ENCODE results near the gene RBMX.
"Not testable (repeated sequence)": the region's sequence is repeated elsewhere in the genome, so short reads cannot be mapped to it uniquely, and the experiment has no call there.

Gene RBMX

DNA sequence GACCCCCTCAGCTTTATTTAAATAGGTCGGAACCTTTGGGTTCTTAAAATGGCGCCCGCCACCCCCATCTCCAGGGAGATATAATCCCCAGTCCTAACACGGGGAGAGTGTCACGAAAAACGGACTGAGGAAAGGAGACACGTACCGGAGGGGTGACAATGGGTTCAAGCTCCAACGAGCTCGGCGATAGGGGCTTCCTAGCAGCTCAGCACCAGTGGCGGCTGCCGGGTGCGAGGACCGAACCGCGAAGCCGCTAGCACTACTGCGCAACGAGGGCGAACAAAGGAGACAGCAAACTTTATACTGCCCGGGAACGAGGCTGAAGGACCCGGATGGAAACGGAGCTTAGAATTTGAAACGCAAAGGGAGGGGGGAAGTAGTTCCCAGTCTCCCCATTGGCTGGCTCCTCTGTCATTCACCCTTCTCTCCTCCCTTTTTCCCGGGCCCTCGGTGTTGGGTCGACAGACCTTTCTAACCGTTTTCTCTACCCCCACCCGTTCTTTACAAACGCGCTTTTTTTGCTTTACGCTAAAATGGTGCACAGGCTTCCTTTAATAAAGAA is at the start of gene RBMX:
TSS of gene RBMX (minus strand) at position 274 of the 562 bp plus-strand sequence. CDS start 1,298 bp downstream, outside the sequence.
- in situ Hi-C loops (cut with MboI; ENCODE audit: low sequenced_read_pairs), result no loop called here

DNA sequence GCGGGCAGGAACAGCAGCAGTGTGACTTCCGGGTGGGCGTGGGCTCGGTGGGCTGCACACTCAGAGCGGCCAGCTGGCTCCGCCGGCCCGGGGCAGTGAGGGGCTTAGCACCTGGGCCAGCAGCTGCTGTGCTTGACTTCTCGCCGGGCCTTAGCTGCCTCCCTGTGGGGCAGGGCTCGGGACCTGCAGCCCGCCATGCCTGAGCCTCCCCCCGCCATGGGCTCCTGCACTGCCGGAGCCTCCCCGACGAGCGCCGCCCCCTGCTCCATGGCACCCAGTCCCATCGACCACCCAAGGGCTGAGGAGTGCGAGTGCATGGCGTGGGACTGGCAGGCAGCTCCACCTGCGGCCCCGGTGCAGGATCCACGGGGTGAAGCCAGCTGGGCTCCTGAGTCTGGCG is 40.9 kb upstream of the RBMX start:
- in situ Hi-C loops (cut with MboI; ENCODE audit: low sequenced_read_pairs), result not testable (repeated sequence)

DNA sequence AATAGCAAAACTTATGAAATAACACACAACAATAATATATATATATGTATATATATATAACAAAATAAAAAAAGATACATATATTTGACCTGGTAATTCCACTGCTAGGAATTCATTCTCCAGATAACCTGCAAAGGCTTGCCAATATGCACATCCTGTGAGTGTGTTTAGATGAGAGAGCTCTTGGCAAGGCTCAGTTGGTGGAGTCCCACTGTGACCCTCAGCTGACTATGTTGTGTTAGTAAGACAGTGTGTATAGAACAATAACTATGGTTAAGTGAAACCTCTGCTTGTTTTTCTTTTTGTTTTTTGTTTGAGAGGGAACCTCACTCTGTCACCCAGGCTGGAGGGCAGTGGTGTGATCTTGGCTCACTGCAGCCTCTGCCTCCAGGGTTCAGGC is 39.5 kb upstream of the RBMX start:
- in situ Hi-C loops (cut with MboI; ENCODE audit: low sequenced_read_pairs), result no loop called here

DNA sequence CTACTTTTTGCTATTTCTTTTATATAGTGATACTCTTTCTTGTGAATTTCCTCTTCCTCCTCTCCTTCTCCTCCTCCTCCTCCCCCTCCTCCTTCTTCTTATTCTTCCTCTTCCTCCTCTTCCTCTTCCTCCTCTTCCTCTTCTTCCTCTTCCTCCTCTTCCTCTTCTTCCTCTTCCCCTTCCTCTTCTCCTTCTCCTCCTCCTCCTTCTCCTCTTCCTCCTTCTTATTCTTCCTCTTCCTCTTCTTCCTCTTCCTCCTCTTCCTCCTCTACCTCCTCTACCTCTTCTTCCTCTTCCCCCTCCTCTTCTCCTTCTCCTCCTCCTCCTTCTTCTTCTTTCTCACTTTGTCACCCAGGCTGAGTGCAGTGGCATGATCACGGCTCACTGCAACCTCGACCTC is 36.3 kb upstream of the RBMX start:
- in situ Hi-C loops (cut with MboI; ENCODE audit: low sequenced_read_pairs), result no loop called here

DNA sequence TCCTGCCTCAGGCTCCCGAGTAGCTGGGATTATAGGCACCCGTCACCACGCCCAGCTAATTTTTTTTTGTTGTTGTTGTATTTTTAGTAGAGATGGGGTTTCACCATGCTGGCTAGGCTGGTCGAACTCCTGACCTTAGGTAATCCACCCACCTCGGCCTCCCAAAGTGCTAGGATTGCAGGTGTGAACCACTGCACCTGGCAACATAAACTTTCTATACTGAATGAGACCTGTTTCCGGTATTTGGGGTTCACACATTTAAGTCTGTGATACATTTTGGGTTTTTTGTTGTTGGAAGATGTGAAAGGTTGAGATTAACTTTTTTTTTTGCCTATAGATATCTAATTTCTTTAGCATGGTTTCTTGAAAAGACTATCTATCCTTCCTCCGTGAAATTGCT is 31.1 kb upstream of the RBMX start:
- in situ Hi-C loops (cut with MboI; ENCODE audit: low sequenced_read_pairs), result not testable (repeated sequence)

DNA sequence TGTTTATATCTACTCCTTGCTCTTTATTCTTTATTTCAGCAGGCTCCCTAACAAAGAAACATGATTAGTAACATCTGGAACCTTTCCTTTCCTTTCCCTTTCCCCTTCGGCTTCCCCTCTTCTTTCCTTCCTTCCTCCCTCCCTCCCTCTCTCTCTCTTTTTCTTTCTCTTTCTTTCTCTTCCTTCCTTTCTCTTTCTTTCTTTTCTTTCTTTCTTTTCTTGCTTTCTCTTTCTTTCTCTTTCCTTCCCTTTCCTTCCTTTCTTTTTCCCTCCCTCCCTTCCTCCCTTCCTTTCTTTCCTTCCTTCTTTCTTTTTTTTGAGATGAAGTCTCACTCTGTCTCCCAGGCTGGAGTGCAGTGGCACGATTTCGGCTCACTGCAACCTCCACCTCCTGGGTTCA is 30.7 kb upstream of the RBMX start:
- in situ Hi-C loops (cut with MboI; ENCODE audit: low sequenced_read_pairs), result no loop called here

DNA sequence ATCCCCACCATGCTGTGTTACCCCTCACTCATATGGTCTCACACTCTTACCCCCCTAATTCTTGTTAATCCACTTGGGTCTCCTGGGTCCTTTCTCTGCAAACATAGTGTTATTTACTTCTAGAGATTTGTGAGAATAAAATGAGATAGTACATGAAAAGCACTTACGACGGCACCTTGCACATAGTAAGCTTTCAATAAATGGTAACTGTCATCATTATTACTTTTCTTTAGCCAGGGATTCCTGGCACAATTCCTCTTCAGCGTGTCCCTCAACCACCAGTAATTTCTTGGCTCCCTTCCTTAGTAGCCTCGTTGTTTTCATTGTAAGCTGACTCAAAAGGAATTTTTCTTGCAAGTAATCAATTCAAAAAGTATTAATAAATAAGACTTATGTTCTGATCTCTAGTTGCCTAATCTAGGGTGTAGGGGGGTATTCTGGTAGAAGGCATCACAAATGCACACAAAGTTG is 30.1 kb upstream of the RBMX start:
- in situ Hi-C loops (cut with MboI; ENCODE audit: low sequenced_read_pairs), result no loop called here

DNA sequence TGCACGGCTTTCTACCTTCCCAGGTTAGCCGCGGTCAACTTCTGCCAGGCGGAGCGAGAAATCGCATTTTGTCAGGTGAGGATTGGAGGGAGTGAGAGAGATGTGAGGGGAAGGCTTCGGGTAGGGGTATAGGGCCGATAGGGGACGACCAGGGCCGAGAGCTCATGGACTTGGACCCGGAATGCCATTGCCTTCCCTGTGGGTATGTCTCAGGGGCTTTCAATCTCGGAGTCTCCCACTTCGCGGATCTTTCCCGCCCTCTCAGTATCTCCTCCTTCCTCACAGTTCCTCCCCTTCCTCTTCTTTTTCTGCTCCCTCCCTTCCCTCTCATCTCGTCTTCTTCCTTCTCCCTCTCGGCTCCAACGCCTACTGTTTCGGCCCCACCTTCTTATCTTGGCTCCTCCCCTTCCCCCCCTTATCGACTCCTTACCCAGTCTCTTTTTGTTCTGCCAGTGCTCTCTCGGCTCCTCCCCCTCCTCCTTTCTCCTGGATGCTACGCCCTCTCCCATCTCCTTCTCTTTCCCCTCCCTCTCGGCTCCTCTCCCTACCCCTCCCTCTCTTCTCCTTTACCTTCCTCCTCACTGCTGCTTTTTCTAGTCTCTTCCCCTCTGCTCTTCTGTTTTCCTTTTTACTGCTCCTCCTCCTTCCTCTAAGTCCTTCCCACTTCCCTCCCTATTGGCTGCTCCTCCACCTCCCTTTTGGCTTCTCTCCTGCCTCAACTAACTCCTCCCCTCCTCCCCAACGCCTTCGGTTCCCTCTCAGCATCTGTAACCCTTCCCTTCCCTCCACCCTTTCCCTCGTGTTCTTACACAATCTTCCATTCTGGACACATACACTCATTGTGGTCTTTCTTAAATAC is 29.4 kb upstream of the RBMX start:
- in situ Hi-C loops (cut with MboI; ENCODE audit: low sequenced_read_pairs), result no loop called here

DNA sequence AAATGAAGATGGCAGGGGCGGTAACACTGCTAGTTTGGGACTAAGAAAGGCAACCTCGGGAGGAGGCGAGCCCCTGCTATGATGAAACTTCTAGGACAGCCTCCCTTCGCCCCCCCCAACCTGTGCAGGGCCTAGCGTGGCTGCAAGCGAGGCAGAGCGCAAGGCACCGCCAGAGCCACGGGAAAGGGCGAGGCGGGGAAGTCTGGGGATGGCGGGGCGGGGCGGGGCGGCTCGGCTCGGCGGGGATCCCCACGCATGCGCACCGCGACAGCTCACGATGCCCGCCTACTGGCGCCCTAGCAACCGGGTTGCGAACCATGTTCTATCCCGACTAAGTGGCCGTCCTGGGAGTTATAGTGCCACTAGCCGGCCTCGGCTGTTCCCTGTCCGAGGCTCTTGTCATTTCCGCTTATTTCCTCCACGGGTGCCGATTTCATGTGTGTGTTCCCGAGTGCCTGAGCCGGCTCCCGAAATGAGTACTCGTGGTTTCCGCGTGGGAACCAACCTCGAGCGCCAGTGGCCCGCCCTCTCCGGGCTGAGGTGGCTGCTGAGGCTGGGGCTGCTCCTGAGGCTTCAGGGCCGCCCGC is 28.7 kb upstream of the RBMX start:
- in situ Hi-C loops (cut with MboI; ENCODE audit: low sequenced_read_pairs), result no loop called here

DNA sequence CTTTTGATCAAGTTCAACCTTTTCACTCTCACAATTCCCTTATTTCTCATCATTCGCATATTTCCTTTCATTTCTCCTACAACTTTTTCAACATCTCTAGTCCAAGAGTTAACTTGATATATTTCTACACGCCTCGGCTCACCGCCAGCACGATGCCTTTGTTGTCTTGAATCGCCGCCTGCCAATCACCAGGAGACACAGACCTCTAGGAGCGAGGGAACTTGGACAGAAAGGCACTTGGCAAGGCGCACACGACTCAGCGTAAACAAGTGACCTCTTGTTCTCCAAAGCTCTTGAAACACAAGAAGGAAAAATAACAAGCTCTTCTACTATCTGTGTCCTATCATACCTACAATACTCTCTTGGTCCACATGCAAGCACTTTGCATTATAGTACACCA is 27.1 kb upstream of the RBMX start:
- in situ Hi-C loops (cut with MboI; ENCODE audit: low sequenced_read_pairs), result no loop called here

DNA sequence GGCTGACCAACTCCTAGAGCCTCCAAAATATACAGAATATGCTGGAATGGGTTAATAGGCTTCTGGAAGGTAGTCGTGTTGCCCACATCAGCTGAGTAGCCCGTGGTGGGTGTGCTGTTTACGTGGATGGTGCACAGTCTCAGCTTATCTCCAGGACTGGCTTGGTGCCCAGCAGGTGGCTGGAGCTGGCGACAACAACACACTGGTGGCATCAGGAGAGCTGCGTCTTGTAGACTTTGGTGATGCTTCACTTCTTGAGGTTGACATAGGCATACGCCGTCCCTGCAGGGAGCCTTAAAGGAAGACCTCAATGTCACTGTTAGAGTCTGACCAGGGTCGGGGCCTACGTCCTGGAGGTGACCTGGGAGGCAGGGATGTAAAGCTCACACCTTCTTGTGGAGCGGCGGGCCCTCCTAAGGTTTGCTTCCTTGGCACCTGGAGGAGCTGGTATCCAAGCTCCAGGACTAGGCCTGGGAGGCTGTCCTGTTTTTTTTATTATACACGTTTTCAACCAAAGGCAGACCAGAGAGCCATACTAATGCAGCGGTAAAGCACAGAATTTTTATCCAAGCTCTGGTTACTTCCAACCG is 26.5 kb upstream of the RBMX start:
- in situ Hi-C loops (cut with MboI; ENCODE audit: low sequenced_read_pairs), result no loop called here

DNA sequence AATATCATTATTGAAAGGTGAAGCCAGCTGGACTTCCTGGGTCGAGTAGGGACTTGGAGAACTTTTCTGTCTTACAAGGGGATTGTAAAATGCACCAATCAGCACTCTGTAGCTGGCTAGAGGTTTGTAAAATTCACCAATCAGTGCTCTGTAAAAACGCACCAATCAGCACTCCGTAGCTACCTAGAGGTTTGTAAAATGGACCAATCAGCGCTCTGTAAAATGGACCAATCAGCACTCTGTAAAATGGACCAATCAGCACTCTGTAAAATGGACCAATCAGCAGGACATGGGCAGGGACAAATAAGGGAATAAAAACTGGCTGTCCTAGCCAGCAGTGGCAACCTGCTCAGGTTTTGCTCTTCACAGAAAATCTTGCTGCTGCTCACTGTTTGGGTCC is 23.5 kb upstream of the RBMX start:
- in situ Hi-C loops (cut with MboI; ENCODE audit: low sequenced_read_pairs), result not testable (repeated sequence)

DNA sequence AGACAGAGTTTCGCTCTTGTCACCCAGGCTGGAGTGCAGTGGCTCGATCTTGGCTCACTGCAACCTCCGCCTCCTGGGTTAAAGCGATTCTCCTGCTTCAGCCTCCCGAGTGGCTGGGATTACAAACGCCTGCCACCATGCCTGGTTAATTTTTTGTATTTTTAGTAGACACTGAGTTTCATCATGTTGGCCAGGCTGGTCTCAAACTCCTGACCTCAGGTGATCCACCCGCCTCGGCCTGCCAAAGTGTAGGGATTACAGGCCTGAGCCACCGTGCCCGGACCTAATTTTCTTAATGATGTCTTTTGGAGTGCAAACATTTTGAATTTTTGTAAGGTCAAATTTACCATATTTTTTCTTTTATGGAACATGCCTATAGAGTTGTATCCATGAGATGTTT is 19.5 kb upstream of the RBMX start:
- in situ Hi-C loops (cut with MboI; ENCODE audit: low sequenced_read_pairs), result not testable (repeated sequence)

DNA sequence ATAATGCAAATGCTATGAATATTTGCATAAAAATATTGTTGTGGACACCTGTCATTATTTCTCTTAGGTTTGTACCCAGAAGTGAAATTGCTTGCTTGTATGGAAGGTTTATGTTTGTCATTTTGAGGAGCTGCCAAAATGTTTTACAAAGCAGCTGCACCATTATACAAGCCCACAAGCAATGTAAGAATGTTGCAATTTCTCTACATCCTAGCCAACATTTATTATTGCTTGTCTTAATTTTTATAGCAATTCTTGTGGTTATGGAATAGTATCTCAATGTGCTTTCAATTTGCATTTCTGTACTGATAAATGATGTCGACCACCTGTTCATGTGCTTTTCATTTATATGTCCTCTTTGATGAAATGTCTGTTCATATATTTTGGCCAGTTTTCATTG is 18.7 kb upstream of the RBMX start:
- in situ Hi-C loops (cut with MboI; ENCODE audit: low sequenced_read_pairs), result no loop called here

DNA sequence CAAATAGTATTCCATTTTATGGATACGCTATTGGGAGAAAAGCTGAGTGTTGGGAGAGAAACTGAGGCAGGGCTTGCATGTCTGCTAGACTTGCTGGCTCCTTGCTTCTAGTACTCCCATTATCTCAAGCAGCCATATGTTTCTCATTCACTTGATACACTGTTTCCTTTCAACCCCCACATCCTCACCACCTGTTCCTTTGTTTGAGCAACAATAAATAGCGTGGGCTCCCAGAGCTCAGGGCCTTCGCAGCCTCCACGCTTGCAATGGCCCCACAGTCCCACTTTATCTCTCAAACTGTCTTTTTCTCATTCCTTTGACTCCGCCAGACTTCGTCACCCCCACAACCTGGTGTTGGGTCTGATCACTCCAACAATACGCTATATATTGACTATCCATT is 18.2 kb upstream of the RBMX start:
- in situ Hi-C loops (cut with MboI; ENCODE audit: low sequenced_read_pairs), result not testable (repeated sequence)

DNA sequence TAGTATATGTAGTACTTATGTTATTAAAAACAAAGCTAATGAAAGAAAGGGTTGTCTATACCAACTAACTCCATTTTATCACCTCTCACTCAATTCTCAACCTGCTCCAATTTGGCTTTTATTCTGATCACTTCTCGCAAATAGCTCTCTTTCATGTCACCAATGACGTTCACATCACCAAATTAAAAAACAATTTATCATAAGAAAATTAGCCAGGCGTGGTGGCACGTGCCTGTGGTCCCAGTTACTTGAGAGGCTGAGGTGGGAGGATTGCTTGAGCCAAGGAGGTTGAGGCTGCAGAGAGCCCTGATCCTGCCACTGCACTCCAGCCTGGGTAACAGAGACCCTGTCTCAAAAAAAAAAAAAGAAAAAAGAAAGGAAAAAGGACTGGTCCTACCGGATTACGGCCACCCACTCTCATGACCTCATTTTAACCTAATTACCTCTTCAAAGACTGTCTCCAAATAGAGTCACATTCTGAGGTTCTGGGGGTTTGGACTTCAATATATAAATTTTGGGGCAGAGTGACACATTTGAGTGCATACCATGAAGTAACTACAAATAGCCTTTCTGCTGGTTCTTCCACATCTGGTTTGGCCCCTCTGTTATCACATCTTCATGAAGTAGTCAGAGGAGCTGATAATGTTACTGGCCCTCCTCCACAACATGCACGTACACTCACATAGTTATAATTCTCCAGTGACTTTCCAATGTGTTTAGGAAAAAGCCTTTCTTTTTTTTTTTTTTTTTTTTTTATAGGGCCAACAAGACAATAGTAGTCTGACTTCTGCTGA is 15.8 kb upstream of the RBMX start:
- in situ Hi-C loops (cut with MboI; ENCODE audit: low sequenced_read_pairs), result no loop called here

DNA sequence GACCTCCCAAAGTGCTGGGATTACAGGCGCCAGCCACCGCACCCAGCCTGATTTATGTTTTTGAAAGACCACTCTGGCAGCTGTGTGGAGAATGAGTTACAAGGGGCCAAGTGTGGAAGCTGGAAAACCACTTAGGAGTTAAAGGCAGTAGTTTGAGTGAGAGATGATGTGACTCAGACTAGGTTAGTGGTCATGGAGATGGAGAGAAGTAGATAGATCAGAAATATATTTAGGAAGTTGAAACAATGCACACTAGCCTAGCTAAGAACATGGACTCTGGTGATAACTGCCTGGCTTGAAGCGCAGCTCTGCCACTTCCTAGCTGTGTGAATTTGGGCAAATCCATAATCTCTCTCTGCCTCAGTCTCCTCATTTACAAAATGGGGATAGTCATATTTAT is 11.9 kb upstream of the RBMX start:
- in situ Hi-C loops (cut with MboI; ENCODE audit: low sequenced_read_pairs), result no loop called here

DNA sequence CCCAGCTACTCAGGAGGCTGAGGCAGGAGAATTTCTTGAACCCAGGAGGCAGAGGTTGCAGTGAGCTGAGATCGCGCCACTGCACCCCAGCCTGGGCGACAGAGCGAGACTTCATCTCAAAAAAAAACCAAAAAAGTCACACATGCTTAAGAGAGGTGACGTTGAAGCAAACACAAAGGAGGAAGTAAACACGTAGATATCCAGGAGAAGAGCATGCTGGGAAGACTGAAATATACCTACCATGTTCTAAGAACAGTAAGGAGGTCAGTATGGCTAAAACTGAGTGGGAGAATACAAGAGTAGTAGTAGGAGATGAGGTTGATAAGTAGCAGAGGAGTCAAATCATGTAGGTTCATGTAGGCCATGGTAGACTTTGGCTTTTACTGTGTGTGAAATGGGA is 10.1 kb upstream of the RBMX start:
- in situ Hi-C loops (cut with MboI; ENCODE audit: low sequenced_read_pairs), result not testable (repeated sequence)

DNA sequence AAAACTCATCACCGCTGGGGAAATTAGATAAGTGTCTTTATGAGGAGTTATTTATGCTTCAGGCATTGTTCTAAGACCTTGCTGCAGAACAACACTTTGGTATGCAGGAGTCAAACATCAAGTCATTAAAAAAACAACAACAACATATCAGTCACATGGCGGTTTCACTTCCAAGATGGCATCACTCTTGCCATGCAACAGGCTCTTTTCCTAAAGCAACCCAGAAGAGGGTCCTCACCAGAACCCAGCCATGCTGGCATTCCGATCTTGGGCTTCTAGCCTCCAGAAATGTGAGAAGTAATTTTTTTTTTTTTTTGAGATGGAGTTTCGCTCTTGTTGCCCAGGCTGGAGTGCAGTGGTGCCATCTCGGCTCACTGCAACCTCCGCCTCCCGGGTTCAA is 8.7 kb upstream of the RBMX start:
- in situ Hi-C loops (cut with MboI; ENCODE audit: low sequenced_read_pairs), result no loop called here

DNA sequence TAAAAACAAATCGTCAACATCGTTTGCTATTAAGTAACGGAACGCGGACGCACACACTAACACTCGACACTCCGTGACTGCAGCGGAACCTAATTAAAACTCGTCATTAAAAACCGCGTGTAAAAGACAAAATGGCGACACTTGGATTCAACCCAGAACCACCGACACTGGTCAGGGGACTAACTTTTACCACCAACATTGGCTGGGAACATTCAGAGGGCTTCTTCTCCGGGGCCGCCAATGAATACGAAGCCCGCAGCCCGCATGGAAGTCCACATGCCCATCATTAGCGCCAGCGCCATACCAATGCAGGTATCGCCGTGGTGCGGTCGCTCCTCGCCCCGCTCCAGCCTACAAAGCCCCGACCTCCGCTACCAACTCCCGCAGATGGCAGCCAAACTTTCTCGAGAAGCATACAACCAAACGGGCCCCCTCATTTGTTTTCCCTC is 498 bp downstream of the RBMX start:
- in situ Hi-C loops (cut with MboI; ENCODE audit: low sequenced_read_pairs), result no loop called here

All from HL-60/S4 treated with phorbol 12-myristate 13-acetate at 8.2 ng/mL for 4 days and 3 days (cell line).